HEK293 (cell line): ENCODE measurements around the gene PTPN20.

Source experiments
- CTCF ChIA-PET: fragments of 350-600 bp; formaldehyde crosslinking; extraction: SDS; loops from one replicate; lab custom pipeline; 2021; ENCODE audit warnings: antibody characterized with exemption; lab: Yijun Ruan, JAX
- POLR2A ChIA-PET: fragments of 300-600 bp; formaldehyde crosslinking; extraction: SDS; loops from one replicate; lab custom pipeline; 2020; ENCODE audit warnings: antibody characterized with exemption, inconsistent platforms; lab: Yijun Ruan, JAX
- H3K27ac ChIP-seq: fragments of 200-500 bp; sonication (Bioruptor generic); 2 replicates; pipeline ENCODE4 v1.5.1; 2014; ENCODE audit warnings: low read depth, low read length, control low read depth, inconsistent platforms; ENCODE audit errors: extremely low read depth
- H3K36me3 ChIP-seq, 2 experiments: fragments of 200-500 bp in 1 of 2; sonication (Bioruptor generic) in 1 of 2; 1 replicate in 1 of 2; 2 replicates in 1 of 2; pipeline ENCODE4 v1.5.1; 2014 to 2017; ENCODE audit warnings: inconsistent platforms in 2 of 2, low read length in 2 of 2; ENCODE audit not compliant: control insufficient read depth in 2 of 2, insufficient read depth in 1 of 2
- H3K4me1 ChIP-seq: fragments of 200-500 bp; sonication (Bioruptor generic); 2 replicates; pipeline ENCODE4 v1.5.1; 2014; ENCODE audit warnings: mild to moderate bottlenecking, low read length, inconsistent platforms; ENCODE audit not compliant: control insufficient read depth, insufficient read depth
- H3K4me3 ChIP-seq: 2 replicates; pipeline ENCODE4 v1.5.1; 2011; ENCODE audit warnings: low read depth, mild to moderate bottlenecking, control low read depth, low read length, moderate library complexity
- H3K9me3 ChIP-seq: fragments of 200-500 bp; sonication (Bioruptor generic); 2 replicates; pipeline ENCODE4 v1.5.1; 2014; ENCODE audit warnings: low read depth, low read length, inconsistent platforms; ENCODE audit not compliant: control insufficient read depth, insufficient read depth
- FEZF1 ChIP-seq: fragments of 450-650 bp; formaldehyde crosslinking; IDR thresholded peaks from 2 replicates; pipeline ENCODE4 v1.5.1; 2016; ENCODE audit warnings: missing biosample characterization, missing genetic modification characterization
- GLIS1 ChIP-seq: fragments of 450-650 bp; formaldehyde crosslinking; IDR thresholded peaks from 2 replicates; pipeline ENCODE4 v1.5.1; 2016; ENCODE audit warnings: missing biosample characterization, missing genetic modification characterization
- SP3 ChIP-seq: fragments of 450-650 bp; formaldehyde crosslinking; IDR thresholded peaks from 2 replicates; pipeline ENCODE4 v1.5.1; 2016; ENCODE audit warnings: missing biosample characterization, missing genetic modification characterization
- ZBTB49 ChIP-seq: fragments of 450-650 bp; formaldehyde crosslinking; IDR thresholded peaks from 2 replicates; pipeline ENCODE4 v1.5.1; 2016; ENCODE audit warnings: missing biosample characterization, missing genetic modification characterization, low read depth
- ZBTB8A ChIP-seq: fragments of 450-650 bp; formaldehyde crosslinking; IDR thresholded peaks from 2 replicates; pipeline ENCODE4 v1.5.1; 2016; ENCODE audit warnings: missing biosample characterization, missing genetic modification characterization
- ZFP37 ChIP-seq: fragments of 450-650 bp; formaldehyde crosslinking; IDR thresholded peaks from 2 replicates; pipeline ENCODE4 v1.5.1; 2016; ENCODE audit warnings: missing biosample characterization, missing genetic modification characterization
- ZNF398 ChIP-seq: fragments of 450-650 bp; formaldehyde crosslinking; IDR thresholded peaks from 2 replicates; pipeline ENCODE4 v1.5.1; 2017; ENCODE audit warnings: missing biosample characterization, missing genetic modification characterization
- ZNF518A ChIP-seq: fragments of 450-650 bp; formaldehyde crosslinking; conservative IDR thresholded peaks from 2 replicates; pipeline ENCODE4 v1.5.1; 2016; ENCODE audit warnings: low read depth, missing biosample characterization, missing genetic modification characterization
- ZNF548 ChIP-seq: fragments of 450-650 bp; formaldehyde crosslinking; IDR thresholded peaks from 2 replicates; pipeline ENCODE4 v1.5.1; 2016; ENCODE audit warnings: missing biosample characterization, missing genetic modification characterization
- ZNF596 ChIP-seq: fragments of 450-650 bp; IDR thresholded peaks from 2 replicates; pipeline ENCODE4 v1.5.0; 2018; ENCODE audit warnings: missing biosample characterization, mild to moderate bottlenecking, missing genetic modification characterization, moderate library complexity
- ZNF645 ChIP-seq: fragments of 450-650 bp; formaldehyde crosslinking; IDR thresholded peaks from 2 replicates; pipeline ENCODE4; 2016; ENCODE audit warnings: missing biosample characterization, missing genetic modification characterization
- ZNF704 ChIP-seq: fragments of 450-650 bp; formaldehyde crosslinking; IDR thresholded peaks from 2 replicates; pipeline ENCODE4 v1.5.1; 2016; ENCODE audit warnings: missing biosample characterization, missing genetic modification characterization
- ZNF791 ChIP-seq: fragments of 450-650 bp; formaldehyde crosslinking; IDR thresholded peaks from 2 replicates; pipeline ENCODE4 v1.5.1; 2016; ENCODE audit warnings: missing biosample characterization, missing genetic modification characterization
- ZNF837 ChIP-seq: fragments of 450-650 bp; formaldehyde crosslinking; IDR thresholded peaks from 2 replicates; pipeline ENCODE4 v1.5.1; 2016; ENCODE audit warnings: missing biosample characterization, missing genetic modification characterization
- TF ChIP-seq, protein P1 (sequence below): fragments of 450-650 bp; formaldehyde crosslinking; optimal IDR thresholded peaks from 2 replicates; pipeline ENCODE3; 2016; ENCODE audit warnings: missing biosample characterization, mild to moderate bottlenecking, missing genetic modification characterization
- TF ChIP-seq, protein P2 (sequence below): fragments of 450-650 bp; formaldehyde crosslinking; IDR thresholded peaks from 2 replicates; pipeline ENCODE4 v1.5.1; 2016; ENCODE audit warnings: missing biosample characterization, missing genetic modification characterization
- TF ChIP-seq, protein P3 (sequence below): fragments of 450-650 bp; formaldehyde crosslinking; IDR thresholded peaks from 2 replicates; pipeline ENCODE4 v1.5.1; 2016; ENCODE audit warnings: missing biosample characterization, missing genetic modification characterization
- TF ChIP-seq, protein P4 (sequence below): fragments of 450-650 bp; formaldehyde crosslinking; IDR thresholded peaks from 2 replicates; pipeline ENCODE4 v1.5.1; 2017; ENCODE audit warnings: missing biosample characterization, missing genetic modification characterization

Gene PTPN20

DNA sequence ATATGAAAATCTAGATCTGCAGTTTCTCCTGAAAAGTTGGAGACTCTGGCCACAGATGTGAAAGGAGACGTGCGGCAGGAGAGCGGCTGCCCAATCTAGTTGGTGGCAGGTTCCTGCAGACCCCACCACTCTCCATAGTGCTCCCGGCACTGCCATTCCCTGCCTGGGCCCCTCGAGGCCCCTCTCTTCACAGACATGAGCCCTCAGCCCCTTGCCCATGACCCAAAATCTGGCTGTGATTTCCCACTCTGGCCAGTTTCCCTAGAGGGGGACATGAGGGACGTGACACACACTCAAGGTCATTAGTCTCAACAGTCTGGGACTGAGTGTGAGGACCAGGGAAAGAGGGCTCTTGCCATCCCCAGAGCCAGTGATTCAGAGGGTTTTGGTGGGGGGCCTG is 138.7 kb downstream of the PTPN20 start:
- ChIA-PET POLR2A (no interaction called here), CTCF (interaction anchor here (2.7 to 5.5 kb wide), 3 partner anchors 10 to 263 kb away, joined by 17 to 131 read pairs (median 28); no protein-coding TSS in a partner anchor)
- TF ChIP-seq SP3 (tag by site-specific recombination) (no peak), ZNF398 (tag by site-specific recombination) (no peak), ZNF791 (tag by site-specific recombination) (no peak), ZNF704 (tag by site-specific recombination) (no peak), ZFP37 (no peak), ZNF518A (tag by site-specific recombination) (no peak), ZNF596 (no peak), FEZF1 (tag by site-specific recombination) (no peak), ZBTB8A (no peak), ZNF645 (tag by site-specific recombination) (no peak), GLIS1 (no peak), ZBTB49 (no peak), ZNF548 (tag by site-specific recombination) (no peak), ZNF837 (tag by site-specific recombination) (no peak)
- TF ChIP-seq, protein P1, sequence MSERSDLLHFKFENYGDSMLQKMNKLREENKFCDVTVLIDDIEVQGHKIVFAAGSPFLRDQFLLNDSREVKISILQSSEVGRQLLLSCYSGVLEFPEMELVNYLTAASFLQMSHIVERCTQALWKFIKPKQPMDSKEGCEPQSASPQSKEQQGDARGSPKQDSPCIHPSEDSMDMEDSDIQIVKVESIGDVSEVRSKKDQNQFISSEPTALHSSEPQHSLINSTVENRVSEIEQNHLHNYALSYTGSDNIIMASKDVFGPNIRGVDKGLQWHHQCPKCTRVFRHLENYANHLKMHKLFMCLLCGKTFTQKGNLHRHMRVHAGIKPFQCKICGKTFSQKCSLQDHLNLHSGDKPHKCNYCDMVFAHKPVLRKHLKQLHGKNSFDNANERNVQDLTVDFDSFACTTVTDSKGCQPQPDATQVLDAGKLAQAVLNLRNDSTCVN, result no peak
- TF ChIP-seq, protein P2, sequence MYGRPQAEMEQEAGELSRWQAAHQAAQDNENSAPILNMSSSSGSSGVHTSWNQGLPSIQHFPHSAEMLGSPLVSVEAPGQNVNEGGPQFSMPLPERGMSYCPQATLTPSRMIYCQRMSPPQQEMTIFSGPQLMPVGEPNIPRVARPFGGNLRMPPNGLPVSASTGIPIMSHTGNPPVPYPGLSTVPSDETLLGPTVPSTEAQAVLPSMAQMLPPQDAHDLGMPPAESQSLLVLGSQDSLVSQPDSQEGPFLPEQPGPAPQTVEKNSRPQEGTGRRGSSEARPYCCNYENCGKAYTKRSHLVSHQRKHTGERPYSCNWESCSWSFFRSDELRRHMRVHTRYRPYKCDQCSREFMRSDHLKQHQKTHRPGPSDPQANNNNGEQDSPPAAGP (tag by site-specific recombination), result no peak
- TF ChIP-seq, protein P3, sequence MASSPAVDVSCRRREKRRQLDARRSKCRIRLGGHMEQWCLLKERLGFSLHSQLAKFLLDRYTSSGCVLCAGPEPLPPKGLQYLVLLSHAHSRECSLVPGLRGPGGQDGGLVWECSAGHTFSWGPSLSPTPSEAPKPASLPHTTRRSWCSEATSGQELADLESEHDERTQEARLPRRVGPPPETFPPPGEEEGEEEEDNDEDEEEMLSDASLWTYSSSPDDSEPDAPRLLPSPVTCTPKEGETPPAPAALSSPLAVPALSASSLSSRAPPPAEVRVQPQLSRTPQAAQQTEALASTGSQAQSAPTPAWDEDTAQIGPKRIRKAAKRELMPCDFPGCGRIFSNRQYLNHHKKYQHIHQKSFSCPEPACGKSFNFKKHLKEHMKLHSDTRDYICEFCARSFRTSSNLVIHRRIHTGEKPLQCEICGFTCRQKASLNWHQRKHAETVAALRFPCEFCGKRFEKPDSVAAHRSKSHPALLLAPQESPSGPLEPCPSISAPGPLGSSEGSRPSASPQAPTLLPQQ (tag by site-specific recombination), result no peak
- TF ChIP-seq, protein P4, sequence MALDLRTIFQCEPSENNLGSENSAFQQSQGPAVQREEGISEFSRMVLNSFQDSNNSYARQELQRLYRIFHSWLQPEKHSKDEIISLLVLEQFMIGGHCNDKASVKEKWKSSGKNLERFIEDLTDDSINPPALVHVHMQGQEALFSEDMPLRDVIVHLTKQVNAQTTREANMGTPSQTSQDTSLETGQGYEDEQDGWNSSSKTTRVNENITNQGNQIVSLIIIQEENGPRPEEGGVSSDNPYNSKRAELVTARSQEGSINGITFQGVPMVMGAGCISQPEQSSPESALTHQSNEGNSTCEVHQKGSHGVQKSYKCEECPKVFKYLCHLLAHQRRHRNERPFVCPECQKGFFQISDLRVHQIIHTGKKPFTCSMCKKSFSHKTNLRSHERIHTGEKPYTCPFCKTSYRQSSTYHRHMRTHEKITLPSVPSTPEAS (tag by site-specific recombination), result no peak
- Histone ChIP-seq H3K36me3 (no peaks in the 10 kb centered on the region), H3K4me1 (no peaks in the 10 kb centered on the region), H3K9me3 (no peaks in the 10 kb centered on the region), H3K4me3 (no peak overlapping the region), H3K27ac (no peak overlapping the region)
